Vagina (tissue), 2 donors: ENCODE measurements around the gene MAPK7.

ENCODE experiments used
- POLR2A ChIP-seq, 2 donors: fragments of 450-650 bp; IDR thresholded peaks; one replicate each; pipeline ENCODE4 v1.6.1; 2017; ENCODE audit warnings: antibody characterized with exemption in 2 of 2, mild to moderate bottlenecking in 2 of 2, moderate library complexity in 2 of 2
- POLR2AphosphoS5 ChIP-seq, 2 donors: sonication (generic); formaldehyde crosslinking; IDR thresholded peaks; one replicate each; pipeline ENCODE4 v1.9.0; 2017; ENCODE audit warnings: antibody characterized with exemption in 2 of 2, mild to moderate bottlenecking in 2 of 2, low read depth in 1 of 2; ENCODE audit not compliant: insufficient read depth in 1 of 2
- TF ChIP-seq, protein P1 (sequence below), 3 experiments: fragments of 450-650 bp in 2 of 3; fragments of 200-600 bp in 1 of 3; sonication (generic) in 1 of 3; IDR thresholded peaks; one replicate each; pipeline ENCODE4 v1.5.1; 2017 to 2019; ENCODE audit warnings: antibody characterized with exemption in 3 of 3, mild to moderate bottlenecking in 2 of 3, moderate library complexity in 2 of 3

DNA sequence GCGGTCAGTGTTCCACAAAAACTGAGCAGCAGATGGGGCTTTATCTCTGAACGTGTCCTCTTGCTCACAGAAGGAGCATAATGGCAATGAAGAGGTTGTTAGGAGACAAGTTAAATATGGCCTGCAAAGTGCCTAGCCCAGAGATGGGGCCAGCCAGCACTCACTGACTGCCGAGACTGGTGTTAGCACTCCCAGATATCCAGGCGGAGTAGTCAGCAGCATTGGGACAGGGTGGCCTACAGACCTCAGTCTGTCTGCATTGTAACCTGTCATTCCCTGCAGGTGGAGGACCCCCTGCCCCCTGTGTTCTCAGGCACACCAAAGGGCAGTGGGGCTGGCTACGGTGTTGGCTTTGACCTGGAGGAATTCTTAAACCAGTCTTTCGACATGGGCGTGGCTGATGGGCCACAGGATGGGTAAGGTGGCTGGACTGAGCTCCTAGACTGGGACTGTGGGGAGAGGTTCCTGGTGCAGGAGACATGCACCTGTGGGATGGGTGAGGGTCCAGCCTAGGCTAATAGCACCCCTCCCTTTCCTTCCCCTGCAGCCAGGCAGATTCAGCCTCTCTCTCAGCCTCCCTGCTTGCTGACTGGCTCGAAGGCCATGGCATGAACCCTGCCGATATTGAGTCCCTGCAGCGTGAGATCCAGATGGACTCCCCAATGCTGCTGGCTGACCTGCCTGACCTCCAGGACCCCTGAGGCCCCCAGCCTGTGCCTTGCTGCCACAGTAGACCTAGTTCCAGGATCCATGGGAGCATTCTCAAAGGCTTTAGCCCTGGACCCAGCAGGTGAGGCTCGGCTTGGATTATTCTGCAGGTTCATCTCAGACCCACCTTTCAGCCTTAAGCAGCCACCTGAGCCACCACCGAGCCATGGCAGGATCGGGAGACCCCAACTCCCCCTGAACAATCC, 4.5 kb downstream of the MAPK7 start:
- TF ChIP-seq POLR2AphosphoS5 (IDR thresholded peaks at IDR 0.05; ENCODE audit: insufficient read depth in 1 of 2, low read depth in 1 of 2) (no peak), POLR2A (IDR thresholded peaks at IDR 0.05) (no peak)
- TF ChIP-seq, protein P1, sequence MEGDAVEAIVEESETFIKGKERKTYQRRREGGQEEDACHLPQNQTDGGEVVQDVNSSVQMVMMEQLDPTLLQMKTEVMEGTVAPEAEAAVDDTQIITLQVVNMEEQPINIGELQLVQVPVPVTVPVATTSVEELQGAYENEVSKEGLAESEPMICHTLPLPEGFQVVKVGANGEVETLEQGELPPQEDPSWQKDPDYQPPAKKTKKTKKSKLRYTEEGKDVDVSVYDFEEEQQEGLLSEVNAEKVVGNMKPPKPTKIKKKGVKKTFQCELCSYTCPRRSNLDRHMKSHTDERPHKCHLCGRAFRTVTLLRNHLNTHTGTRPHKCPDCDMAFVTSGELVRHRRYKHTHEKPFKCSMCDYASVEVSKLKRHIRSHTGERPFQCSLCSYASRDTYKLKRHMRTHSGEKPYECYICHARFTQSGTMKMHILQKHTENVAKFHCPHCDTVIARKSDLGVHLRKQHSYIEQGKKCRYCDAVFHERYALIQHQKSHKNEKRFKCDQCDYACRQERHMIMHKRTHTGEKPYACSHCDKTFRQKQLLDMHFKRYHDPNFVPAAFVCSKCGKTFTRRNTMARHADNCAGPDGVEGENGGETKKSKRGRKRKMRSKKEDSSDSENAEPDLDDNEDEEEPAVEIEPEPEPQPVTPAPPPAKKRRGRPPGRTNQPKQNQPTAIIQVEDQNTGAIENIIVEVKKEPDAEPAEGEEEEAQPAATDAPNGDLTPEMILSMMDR (IDR thresholded peaks at IDR 0.05): no peak
